ENCODE measurements around the gene PROC.

The PROC gene

DNA sequence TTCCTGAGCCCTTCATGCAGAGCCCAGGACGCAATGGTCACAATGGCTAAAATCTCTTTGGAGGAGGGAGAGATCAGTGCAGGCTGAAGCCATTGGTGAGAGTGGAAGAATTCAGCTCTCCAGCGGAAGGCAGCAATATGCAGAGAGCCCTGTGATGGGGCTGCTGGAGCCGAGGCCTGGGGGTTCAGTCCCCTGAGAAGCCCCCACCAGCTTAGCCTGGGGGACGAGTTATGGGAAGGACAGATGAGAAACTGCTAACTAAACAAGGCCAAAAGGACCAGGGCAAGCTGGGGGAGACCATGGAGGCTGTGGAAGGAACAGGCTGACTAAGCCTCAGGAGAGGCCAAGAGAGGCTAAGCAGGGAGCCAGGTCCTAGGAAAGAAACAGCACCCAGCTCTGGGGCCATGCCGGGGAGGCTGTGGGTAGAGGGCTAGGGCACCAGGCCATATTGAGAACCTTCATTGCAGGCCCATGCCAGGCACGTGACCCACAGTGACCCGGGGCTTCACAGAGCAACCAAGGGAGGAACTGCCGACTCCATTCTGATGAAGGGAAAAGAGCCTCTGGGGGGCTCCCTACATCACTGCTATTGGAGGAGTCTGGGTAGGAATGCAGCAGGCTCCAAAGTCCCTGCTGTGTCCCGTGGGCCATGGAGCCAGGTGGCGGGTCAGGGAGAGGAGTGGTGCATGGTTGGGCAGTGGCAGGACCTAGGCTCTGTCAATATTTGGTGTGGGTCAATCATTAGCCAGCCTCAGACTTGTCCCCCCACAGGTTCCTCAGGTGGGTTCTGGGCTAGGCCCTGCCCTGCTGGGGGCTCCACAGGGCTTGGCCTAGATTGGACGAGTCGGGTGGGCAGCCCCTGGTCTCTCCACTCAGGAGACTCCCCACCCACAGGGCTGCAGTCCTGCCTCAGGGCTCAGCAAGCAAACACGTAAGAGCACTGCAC, 19.8 kb downstream of the PROC start:
- no CpG with 5 or more reads among the region's 13 CpGs for WGBS, 2 donors (ENCODE audit: extremely low coverage in 2 of 2, insufficient read length in 2 of 2, insufficient replicate concordance in 1 of 2)
- H4K8ac ChIP-seq (ENCODE audit: low read depth, low read length), result peak overlapping the region; percentile 19
- peak overlapping the region; percentile 36 for H3K27ac ChIP-seq (replicated peaks; ENCODE audit: low read length)
- peaks cover 5 to 15% of the 10 kb centered on the region in 2 donors for H3K4me1 ChIP-seq (ENCODE audit: control insufficient read depth in 2 of 2, insufficient read depth in 1 of 2, low read depth in 1 of 2, low read length in 2 of 2)
- no peak overlapping the region for H2BK5ac ChIP-seq (ENCODE audit: low read length)
- H3K18ac ChIP-seq (ENCODE audit: low read length), result peak overlapping the region; percentile 93
- peak overlapping the region; percentile 24 for H2BK12ac ChIP-seq (ENCODE audit: low read length)
- no peaks in the 10 kb centered on the region for H3K79me1 ChIP-seq (ENCODE audit: low read depth, low read length)
- no peak overlapping the region for H3K4ac ChIP-seq (ENCODE audit: low read length)
- peak overlapping the region; percentile 56 for H2BK120ac ChIP-seq (ENCODE audit: low read depth, low read length)
- H4K91ac ChIP-seq (ENCODE audit: low read depth, low read length, poor library complexity), result no peak overlapping the region
- peak; percentile 32 for DNase-seq (ENCODE audit: low spot score)
- H3K9ac ChIP-seq (ENCODE audit: low read depth, low read length, poor library complexity), result no peak overlapping the region
- peak overlapping the region; percentile 3 for H3K14ac ChIP-seq (ENCODE audit: low read length)
- no peak overlapping the region for H3K4me2 ChIP-seq (ENCODE audit: insufficient read depth, low read length, poor library complexity, severe bottlenecking)
- peak overlapping the region; percentile 89 for H2AFZ ChIP-seq (ENCODE audit: low read length)
- no peak overlapping the region for H3K23ac ChIP-seq (ENCODE audit: low read depth, low read length, poor library complexity)
- no peak overlapping the region for H3K4me3 ChIP-seq (ENCODE audit: low read length in 2 of 2)
- no peaks in the 10 kb centered on the region for H3K27me3 ChIP-seq (ENCODE audit: control insufficient read depth in 3 of 3, insufficient read depth in 3 of 3, low read depth in 1 of 3, low read length in 3 of 3)
- no peak overlapping the region for H2BK15ac ChIP-seq (ENCODE audit: low read length)
- peak overlapping the region; percentile 91 for H2AK5ac ChIP-seq (ENCODE audit: low read depth, low read length)
- H3K36me3 ChIP-seq (replicated peaks in 1 of 2; ENCODE audit: control insufficient read depth in 2 of 2, insufficient read depth in 2 of 2, low read length in 2 of 2), result no peaks in the 10 kb centered on the region
- H3K9me3 ChIP-seq (replicated peaks in 1 of 2; ENCODE audit: control insufficient read depth in 2 of 2, insufficient read depth in 1 of 2, low read depth in 1 of 2, low read length in 2 of 2), result peaks cover 7 to 8% of the 10 kb centered on the region in 2 donors

DNA sequence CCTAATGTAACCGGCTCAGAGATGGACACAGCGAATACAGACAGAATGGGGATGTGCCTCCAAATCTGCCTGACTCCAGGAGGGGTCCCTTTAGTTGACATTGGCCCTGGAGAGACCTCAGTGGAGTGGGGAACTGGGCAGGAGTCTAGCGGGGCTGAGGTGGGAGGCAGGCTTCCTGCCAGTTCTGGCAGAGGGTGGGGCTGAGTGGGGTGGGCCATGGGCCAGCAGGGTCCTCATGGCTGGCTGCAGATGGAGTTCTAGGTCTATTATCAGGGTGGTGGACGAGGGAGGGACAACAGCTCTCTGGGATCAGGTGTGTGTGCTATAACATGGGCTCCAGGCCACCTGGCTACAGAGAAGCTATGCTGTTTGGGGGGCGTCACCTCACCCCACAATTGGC, 21.1 kb downstream of the PROC start:
- DNase-seq (ENCODE audit: low spot score), result no peak

DNA sequence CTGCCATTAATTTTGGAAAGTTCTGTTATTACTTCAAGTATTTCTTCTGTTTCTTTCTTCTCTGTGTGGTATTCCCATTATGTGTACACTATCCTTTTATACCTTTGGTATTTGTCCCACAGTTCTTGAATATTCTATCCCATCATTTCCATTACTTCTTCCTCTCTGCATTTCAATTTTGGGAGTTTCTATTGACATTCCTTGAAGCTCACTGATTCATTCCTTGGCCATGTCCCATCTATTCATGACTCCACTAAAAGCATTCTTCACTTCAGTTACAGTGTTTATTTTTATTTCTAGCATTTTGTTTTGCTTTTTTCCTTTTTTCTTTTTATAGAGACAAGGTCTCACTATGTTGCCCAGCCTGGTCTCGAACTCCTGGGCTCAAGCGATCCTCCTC, 30.3 kb downstream of the PROC start:
- peaks cover 0 to 3% of the 10 kb centered on the region in 2 donors for H3K4me1 ChIP-seq (ENCODE audit: control insufficient read depth in 2 of 2, insufficient read depth in 1 of 2, low read depth in 1 of 2, low read length in 2 of 2)
- H3K27me3 ChIP-seq (ENCODE audit: control insufficient read depth in 3 of 3, insufficient read depth in 3 of 3, low read depth in 1 of 3, low read length in 3 of 3), result no peaks in the 10 kb centered on the region
- no peak overlapping the region for H3K4me3 ChIP-seq (ENCODE audit: low read length in 2 of 2)
- no peaks in the 10 kb centered on the region for H3K36me3 ChIP-seq (replicated peaks in 1 of 2; ENCODE audit: control insufficient read depth in 2 of 2, insufficient read depth in 2 of 2, low read length in 2 of 2)
- DNase-seq (ENCODE audit: low spot score), result no peak
- no peak overlapping the region for H2AK5ac ChIP-seq (ENCODE audit: low read depth, low read length)
- no peak overlapping the region for H3K27ac ChIP-seq (replicated peaks; ENCODE audit: low read length)
- no peak overlapping the region for H3K4me2 ChIP-seq (ENCODE audit: insufficient read depth, low read length, poor library complexity, severe bottlenecking)
- no peak overlapping the region for H3K18ac ChIP-seq (ENCODE audit: low read length)
- no peaks in the 10 kb centered on the region for H3K79me1 ChIP-seq (ENCODE audit: low read depth, low read length)
- no peak overlapping the region for H2AFZ ChIP-seq (ENCODE audit: low read length)
- no peak overlapping the region for H3K14ac ChIP-seq (ENCODE audit: low read length)
- no peak overlapping the region for H3K4ac ChIP-seq (ENCODE audit: low read length)
- no peak overlapping the region for H2BK120ac ChIP-seq (ENCODE audit: low read depth, low read length)
- H4K91ac ChIP-seq (ENCODE audit: low read depth, low read length, poor library complexity), result no peak overlapping the region
- H2BK15ac ChIP-seq (ENCODE audit: low read length), result no peak overlapping the region
- no peaks in the 10 kb centered on the region for H3K9me3 ChIP-seq (replicated peaks in 1 of 2; ENCODE audit: control insufficient read depth in 2 of 2, insufficient read depth in 1 of 2, low read depth in 1 of 2, low read length in 2 of 2)
- H3K23ac ChIP-seq (ENCODE audit: low read depth, low read length, poor library complexity), result no peak overlapping the region
- H4K8ac ChIP-seq (ENCODE audit: low read depth, low read length), result no peak overlapping the region
- no CpG with 5 or more reads among the region's 2 CpGs for WGBS, 2 donors (ENCODE audit: extremely low coverage in 2 of 2, insufficient read length in 2 of 2, insufficient replicate concordance in 1 of 2)
- no peak overlapping the region for H2BK5ac ChIP-seq (ENCODE audit: low read length)
- no peak overlapping the region for H3K9ac ChIP-seq (ENCODE audit: low read depth, low read length, poor library complexity)
- no peak overlapping the region for H2BK12ac ChIP-seq (ENCODE audit: low read length)

More for the DNA sequence above, 21.1 kb downstream of the PROC start:
- Histone ChIP-seq H3K9me3 (replicated peaks in 1 of 2; ENCODE audit: control insufficient read depth in 2 of 2, insufficient read depth in 1 of 2, low read depth in 1 of 2, low read length in 2 of 2) (peaks cover 7 to 8% of the 10 kb centered on the region in 2 donors), H3K4me2 (ENCODE audit: insufficient read depth, low read length, poor library complexity, severe bottlenecking) (no peak overlapping the region), H3K27ac (replicated peaks; ENCODE audit: low read length) (no peak overlapping the region), H2BK15ac (ENCODE audit: low read length) (peak overlapping the region; percentile 4), H3K4me1 (ENCODE audit: control insufficient read depth in 2 of 2, insufficient read depth in 1 of 2, low read depth in 1 of 2, low read length in 2 of 2) (peaks cover 5 to 15% of the 10 kb centered on the region in 2 donors), H2BK5ac (ENCODE audit: low read length) (no peak overlapping the region), H4K91ac (ENCODE audit: low read depth, low read length, poor library complexity) (no peak overlapping the region), H3K36me3 (replicated peaks in 1 of 2; ENCODE audit: control insufficient read depth in 2 of 2, insufficient read depth in 2 of 2, low read length in 2 of 2) (no peaks in the 10 kb centered on the region), H4K8ac (ENCODE audit: low read depth, low read length) (no peak overlapping the region), H2AK5ac (ENCODE audit: low read depth, low read length) (peak overlapping the region; percentile 19), H3K27me3 (ENCODE audit: control insufficient read depth in 3 of 3, insufficient read depth in 3 of 3, low read depth in 1 of 3, low read length in 3 of 3) (no peaks in the 10 kb centered on the region), H3K9ac (ENCODE audit: low read depth, low read length, poor library complexity) (no peak overlapping the region), H2BK120ac (ENCODE audit: low read depth, low read length) (peak overlapping the region; percentile 16), H3K14ac (ENCODE audit: low read length) (no peak overlapping the region), H3K4me3 (ENCODE audit: low read length in 2 of 2) (peak overlapping the region in 1 of 2 donors; percentile 50), H3K23ac (ENCODE audit: low read depth, low read length, poor library complexity) (no peak overlapping the region), H3K18ac (ENCODE audit: low read length) (no peak overlapping the region), H3K4ac (ENCODE audit: low read length) (no peak overlapping the region), H2AFZ (ENCODE audit: low read length) (no peak overlapping the region), H3K79me1 (ENCODE audit: low read depth, low read length) (no peaks in the 10 kb centered on the region), H2BK12ac (ENCODE audit: low read length) (no peak overlapping the region)
- no CpG with 5 or more reads among the region's 5 CpGs for WGBS, 2 donors (ENCODE audit: extremely low coverage in 2 of 2, insufficient read length in 2 of 2, insufficient replicate concordance in 1 of 2)

GRCh38 chr2:127449414-127449813, 31.2 kb downstream of the PROC start:
- no peaks in the 10 kb centered on the region for H3K27me3 ChIP-seq (ENCODE audit: control insufficient read depth in 3 of 3, insufficient read depth in 3 of 3, low read depth in 1 of 3, low read length in 3 of 3)
- peaks cover 0 to 6% of the 10 kb centered on the region in 2 donors for H3K4me1 ChIP-seq (ENCODE audit: control insufficient read depth in 2 of 2, insufficient read depth in 1 of 2, low read depth in 1 of 2, low read length in 2 of 2)
- no peaks in the 10 kb centered on the region for H3K9me3 ChIP-seq (replicated peaks in 1 of 2; ENCODE audit: control insufficient read depth in 2 of 2, insufficient read depth in 1 of 2, low read depth in 1 of 2, low read length in 2 of 2)
- no CpG with 5 or more reads among the region's 4 CpGs for WGBS, 2 donors (ENCODE audit: extremely low coverage in 2 of 2, insufficient read length in 2 of 2, insufficient replicate concordance in 1 of 2)
- H4K8ac ChIP-seq (ENCODE audit: low read depth, low read length), result no peak overlapping the region
- no peak overlapping the region for H3K4ac ChIP-seq (ENCODE audit: low read length)
- H3K4me2 ChIP-seq (ENCODE audit: insufficient read depth, low read length, poor library complexity, severe bottlenecking), result no peak overlapping the region
- no peak overlapping the region for H2BK5ac ChIP-seq (ENCODE audit: low read length)
- DNase-seq (ENCODE audit: low spot score), result no peak
- no peak overlapping the region for H2BK12ac ChIP-seq (ENCODE audit: low read length)
- no peak overlapping the region for H2BK120ac ChIP-seq (ENCODE audit: low read depth, low read length)
- no peaks in the 10 kb centered on the region for H3K36me3 ChIP-seq (replicated peaks in 1 of 2; ENCODE audit: control insufficient read depth in 2 of 2, insufficient read depth in 2 of 2, low read length in 2 of 2)
- no peak overlapping the region for H2AK5ac ChIP-seq (ENCODE audit: low read depth, low read length)
- peak overlapping the region; percentile 54 for H2AFZ ChIP-seq (ENCODE audit: low read length)
- H3K4me3 ChIP-seq (ENCODE audit: low read length in 2 of 2), result no peak overlapping the region
- no peak overlapping the region for H3K14ac ChIP-seq (ENCODE audit: low read length)
- H3K23ac ChIP-seq (ENCODE audit: low read depth, low read length, poor library complexity), result no peak overlapping the region
- H3K27ac ChIP-seq (replicated peaks; ENCODE audit: low read length), result no peak overlapping the region
- H3K9ac ChIP-seq (ENCODE audit: low read depth, low read length, poor library complexity), result no peak overlapping the region
- no peak overlapping the region for H3K18ac ChIP-seq (ENCODE audit: low read length)
- no peak overlapping the region for H2BK15ac ChIP-seq (ENCODE audit: low read length)
- H4K91ac ChIP-seq (ENCODE audit: low read depth, low read length, poor library complexity), result no peak overlapping the region
- no peaks in the 10 kb centered on the region for H3K79me1 ChIP-seq (ENCODE audit: low read depth, low read length)
